NCI-H187 treated with DMSO at 0.1 percent for 48 hours (cell line): ENCODE results near the gene AMMECR1.

Experiments used
- DNase-seq: peaks from one replicate; lab custom pipeline; 2025; lab: John Stamatoyannopoulos, UW

Gene AMMECR1

DNA sequence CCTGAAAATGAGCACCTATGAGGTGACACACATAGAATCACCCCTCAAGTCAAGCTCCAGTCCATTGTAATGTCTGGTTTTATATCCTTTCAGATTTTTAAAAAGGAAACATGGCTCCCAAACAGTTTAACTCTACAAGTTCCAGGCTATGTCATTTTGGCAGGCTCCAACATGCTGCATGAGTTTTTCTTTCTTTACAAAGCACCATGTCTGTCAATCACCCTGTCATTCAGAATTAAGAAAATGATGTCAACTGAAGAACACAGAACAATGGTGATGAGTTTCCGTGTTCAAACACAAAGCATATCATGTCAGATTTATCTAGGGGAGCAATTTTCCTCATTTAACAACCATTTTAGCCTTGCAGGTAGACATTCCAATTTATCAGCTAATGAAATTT, 106.5 kb downstream of the AMMECR1 start:
- no peak for DNase-seq

DNA sequence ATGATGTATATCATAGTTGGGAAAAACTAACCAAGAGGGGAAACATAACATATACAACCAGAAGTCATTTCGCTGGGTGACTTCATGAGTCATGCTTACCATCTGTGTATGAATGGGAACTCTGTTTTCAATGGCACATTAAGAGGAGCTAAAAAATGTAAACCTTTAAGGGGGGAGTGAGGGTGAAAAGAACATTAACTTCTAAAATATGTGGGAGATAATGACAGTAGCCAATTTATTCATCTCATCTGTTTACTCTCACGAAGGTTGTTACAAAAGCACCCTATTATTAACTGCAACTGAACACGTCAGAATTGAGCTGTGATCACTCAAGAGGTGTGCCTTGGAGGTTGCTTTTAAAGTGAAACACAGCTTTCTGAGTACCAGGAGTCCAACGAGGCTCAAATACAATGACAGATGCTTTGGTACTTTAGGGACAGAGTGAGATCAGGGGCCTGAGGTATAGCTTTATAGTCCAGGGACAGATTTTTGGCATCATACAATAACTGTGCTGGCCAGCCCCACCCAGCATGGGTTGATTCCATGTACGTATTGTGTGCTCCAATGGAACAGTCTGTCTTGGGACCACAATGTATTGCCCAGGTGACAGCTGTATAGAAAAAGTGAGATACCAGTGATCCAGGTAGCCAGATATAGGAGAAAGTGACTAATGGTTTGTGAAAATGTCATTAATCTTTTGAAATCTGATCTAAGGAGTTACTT, 107.3 kb downstream of the AMMECR1 start:
- no peak for DNase-seq

DNA sequence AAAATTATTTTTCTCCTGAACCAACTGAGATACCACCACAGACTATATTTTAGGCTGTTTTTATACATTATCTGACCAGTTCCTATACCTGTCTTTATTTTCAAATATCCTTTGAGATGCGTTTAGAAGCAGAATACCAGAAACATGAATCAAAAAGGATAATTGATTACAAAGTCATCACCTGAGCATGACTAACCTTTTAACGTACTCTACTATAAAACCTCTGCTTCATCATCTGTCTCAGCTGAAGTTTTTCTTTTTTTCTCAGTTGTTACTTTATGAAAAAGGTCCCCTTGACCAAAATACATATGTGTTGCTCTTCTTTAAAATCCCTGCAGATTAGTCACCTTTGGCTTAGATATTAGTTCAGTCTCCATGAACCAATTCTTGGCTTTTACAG, 109.8 kb downstream of the AMMECR1 start:
- DNase-seq: no peak

GRCh38 chrX:110204986-110205385, 112.9 kb downstream of the AMMECR1 start:
- DNase-seq: no peak

GRCh38 chrX:110201799-110202198, 116.1 kb downstream of the AMMECR1 start:
- no peak for DNase-seq

GRCh38 chrX:110194977-110195376, 122.9 kb downstream of the AMMECR1 start:
- DNase-seq: no peak

DNA sequence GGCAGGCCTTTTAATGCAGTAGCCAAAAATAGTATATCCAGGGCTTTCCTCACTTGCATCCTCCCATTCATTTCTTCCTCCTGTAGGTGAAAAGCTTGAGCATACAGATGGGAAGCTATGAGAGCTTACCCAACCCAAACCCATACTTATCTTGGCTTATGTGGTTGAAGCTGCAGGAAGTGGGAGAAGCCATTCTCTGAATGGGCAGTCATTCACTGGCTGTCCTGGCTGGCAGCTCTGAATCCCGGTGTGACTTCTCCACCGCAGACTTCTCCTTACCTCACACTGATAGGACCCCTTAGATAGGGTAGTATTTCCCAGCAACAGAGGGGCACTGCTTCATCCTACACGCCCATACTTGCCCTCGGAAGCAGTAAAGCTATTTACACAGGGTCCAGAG, 125.4 kb downstream of the AMMECR1 start:
- no peak for DNase-seq

DNA sequence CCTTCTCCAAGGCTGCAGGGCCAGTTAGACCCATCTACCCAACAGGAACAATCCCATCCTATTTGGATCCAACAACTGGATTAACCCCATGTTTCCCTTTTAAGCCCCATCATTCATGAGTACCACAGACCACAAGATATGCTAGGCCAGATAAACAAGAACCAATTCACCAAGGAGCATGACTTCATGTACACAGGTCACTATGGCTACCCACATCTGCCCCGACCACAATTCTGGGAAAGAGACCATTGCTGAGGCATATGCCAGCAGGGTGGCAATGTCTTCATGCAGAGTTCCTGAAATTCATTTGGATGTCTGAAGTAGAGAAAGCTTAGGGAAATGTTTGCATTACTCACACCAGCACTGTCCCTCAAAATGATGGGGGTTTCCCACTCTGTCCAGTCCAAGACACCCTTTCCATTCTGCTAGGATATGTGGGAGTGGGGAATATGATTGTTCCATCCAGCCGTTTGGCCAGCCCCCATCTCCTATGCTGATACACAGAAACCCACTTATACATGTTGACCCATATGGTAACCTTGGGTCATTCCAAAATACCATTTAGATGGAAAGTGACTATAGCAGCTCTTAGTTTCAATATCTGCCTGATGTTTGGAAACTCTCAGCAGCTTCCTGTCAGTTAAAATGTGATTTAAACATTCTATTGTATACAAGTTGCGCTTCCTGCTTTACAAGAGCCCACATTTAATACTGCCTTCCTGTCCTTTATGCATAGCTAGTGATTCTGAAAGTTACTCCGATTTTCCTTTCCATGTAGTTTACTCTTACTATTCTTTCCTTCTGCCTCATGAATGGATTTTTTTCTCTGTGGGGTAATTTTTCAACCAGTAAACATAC, 129.0 kb downstream of the AMMECR1 start:
- no peak for DNase-seq

DNA sequence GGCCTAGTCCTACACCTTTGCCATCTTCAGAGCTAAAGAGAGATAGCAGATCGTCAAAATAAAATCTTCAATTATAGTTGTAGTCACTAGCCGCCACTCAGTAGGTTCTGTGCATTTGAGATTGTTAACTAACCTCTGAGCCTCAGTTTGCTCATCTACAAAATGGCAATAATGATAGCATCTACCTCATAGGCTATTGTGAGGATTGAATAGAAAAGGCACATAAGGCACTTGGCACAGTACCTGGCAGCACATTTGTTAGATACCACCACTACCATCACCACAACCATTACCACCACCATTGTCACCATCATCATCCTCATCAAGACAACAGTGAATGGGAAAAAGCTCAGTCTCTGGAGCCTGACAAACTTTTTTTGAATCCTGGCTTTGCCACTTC, 134.6 kb downstream of the AMMECR1 start:
- DNase-seq: no peak

DNA sequence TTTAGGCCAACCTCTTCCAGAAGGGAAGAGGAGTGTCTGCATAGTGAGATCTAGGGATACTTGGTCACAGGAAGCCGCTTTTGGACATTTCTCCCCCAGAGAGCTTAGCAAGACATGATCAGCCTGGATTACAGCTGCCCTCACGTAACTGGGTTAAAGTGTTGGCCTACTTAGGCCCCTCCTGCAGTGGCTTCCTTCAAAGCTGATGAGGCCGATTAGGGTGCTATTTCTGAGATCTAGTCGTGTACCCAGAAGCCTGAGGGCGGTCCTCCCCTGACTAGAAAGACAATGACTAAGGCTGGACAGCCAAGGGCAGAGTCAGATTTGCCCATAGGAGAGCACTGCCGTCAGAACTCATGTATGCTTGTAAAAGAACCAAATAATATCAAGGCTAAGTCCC, 135.0 kb downstream of the AMMECR1 start:
- DNase-seq: no peak

GRCh38 chrX:110182362-110182761, 135.5 kb downstream of the AMMECR1 start:
- no peak for DNase-seq

GRCh38 chrX:110181459-110182137, 136.3 kb downstream of the AMMECR1 start:
- DNase-seq: no peak

DNA sequence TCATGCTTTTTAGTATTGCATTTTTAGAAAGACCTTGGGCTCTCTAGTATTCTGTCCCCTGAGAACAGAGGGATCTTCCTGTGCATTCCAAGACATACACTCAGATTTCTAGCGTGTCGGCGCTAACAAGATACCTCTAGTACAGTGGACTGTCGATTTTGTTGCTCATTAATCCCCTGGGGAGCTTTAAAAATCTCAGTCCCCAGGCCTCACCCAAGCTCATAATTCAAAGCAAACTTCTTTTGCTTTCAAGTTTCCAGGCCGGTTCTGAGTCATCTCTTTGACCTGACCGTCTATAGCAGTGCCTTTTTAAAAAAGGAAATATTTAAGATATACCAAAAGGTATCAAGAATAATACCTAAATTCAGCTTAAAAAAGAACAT, 137.0 kb downstream of the AMMECR1 start:
- DNase-seq: no peak

DNA sequence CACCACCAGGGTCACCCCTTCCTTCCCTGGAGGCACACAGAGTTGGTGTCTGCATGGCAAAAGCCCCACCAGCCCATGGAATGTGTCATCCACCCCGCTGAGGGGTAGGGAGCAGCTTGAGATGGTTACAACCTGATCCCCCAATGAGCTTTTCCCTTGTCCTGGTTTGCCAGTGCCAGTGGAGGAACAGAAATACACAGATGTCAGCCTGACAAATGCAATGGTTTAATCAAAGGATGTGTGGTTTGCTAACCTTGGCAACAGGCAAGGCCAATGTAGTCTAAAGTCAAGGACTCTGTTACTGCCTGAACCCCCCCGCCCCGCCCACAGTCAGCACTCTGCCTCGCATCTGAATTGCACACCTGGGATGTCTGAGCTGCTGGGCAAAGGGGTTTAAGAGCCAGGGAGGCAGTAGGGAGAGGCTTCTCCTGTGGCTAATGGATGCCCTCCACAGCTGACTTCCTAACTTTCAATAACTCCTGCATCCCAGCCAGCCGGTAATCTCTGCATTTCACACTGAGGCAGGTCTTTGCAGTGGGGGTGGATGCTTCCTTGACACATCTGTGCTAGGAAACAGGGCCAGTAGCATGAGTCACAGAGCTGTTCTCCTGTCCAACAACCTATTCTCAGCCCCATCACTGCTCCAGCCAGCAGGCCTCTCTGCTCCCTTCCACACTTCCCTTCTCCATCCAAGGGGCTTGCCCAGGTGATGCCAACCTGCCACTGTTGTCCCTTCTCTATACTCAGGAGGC, 137.5 kb downstream of the AMMECR1 start:
- DNase-seq: no peak

- DNase-seq: no peak
Observed at GRCh38 chrX:110178179-110178865, 139.6 kb downstream of the AMMECR1 start.

GRCh38 chrX:110175696-110176095, 142.2 kb downstream of the AMMECR1 start:
- DNase-seq: no peak

GRCh38 chrX:110175146-110175545, 142.7 kb downstream of the AMMECR1 start:
- no peak for DNase-seq

DNA sequence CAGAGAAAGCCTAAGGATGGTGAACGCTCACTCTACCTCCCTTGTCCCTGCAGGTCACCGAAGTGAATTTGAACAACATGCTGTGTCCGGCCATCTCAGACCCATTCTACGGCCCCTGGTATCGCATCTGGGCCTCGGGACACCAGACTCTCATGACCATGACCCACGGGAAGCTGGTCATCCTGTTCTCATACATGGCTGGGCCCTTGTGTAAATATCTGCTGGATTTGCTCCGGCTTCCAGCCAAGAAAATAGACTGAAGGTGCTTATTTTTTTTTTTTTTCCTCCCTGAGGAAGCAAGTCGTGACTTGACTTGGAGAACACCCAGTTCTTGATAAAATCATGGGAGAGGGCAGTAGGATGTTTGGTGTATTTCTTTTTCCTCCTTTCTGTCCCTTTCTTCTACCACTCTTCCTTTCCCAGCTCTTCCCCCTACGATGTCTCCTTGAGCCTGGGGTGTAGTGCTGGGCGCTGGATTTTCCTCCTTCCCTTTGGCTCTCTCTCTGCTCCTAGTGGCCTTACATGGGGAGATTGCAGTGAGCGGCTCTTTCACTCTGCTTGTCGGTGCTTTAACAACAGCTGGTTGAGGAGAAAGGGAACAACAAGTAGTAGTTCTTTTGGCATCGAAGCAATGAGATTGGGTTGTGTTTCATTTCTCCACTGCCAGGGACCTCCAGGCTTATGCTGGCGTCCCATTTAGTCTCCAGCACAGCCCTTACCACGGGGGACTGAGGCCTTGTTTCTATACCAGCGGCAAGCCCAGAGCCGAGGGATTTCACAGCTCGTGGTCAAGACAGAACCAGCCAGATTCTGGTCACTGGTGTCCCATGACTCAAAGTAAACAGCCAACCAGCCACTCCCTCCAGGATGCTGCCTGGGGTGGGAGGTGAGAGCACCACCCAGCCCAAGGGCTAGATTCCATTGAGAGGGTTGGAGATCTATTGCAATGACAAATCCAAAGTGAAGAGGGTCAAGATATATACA, 144.4 kb downstream of the AMMECR1 start:
- no peak for DNase-seq

DNA sequence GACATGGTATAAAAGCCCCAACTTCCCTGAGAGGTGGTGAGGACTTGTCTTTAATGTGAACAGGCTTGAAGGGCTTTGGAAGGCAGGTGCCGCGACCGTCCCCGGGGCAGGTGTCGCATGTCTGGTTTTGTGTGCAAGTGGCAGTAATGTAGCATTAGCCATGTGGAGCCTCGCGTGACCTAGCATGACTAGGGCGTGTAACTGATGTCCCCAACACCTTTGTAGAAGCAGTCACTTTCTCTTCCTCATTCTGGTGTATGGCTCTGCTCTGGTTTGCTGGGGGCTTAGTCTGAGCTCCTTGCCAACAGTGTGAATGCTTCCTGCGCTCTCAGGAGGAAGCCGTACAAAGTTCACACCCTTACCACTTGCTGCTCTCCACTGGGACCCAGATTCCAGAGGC, 145.7 kb downstream of the AMMECR1 start:
- no peak for DNase-seq

DNA sequence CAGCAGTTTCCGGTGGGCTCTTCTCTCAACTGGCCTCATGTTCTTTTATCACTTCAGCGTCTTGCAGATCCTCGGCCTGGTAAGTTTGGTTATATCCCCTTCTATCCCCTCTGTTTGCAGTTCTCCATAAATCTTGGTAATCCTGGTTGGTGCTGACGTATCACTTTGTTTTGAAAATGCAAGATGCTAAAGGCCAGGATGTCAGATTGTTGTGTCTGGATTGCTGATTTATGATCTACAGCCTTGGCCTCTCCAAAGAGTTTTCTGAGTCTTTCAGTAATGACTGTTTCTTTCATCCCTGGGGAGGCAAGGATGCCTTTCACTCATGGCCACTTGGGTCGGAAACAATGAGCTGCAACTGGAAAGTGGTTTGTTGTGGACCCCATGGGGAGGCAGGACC, 146.4 kb downstream of the AMMECR1 start:
- no peak for DNase-seq
